Measurements from ENCODE around the gene APOBEC2.

DNA sequence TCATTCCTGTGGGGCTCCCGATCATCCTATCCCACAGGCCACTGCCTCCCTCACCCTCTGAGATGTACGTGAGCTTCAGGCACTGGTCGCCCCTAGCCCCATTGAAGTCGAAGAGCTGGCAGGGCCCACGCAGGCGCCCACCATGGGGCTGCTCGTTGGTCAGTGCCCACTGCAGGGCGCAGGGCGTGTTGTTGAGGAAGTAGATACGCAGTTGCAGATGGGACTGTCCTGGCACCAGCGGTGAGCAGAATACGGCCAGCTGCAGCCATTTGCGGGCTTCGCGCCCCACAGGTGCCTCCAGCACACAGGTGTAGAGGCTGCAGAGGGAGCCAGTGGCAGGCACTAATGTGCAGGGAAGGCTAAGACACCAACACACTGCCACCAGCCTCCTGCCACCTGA, 20.2 kb upstream of the APOBEC2 start:
- TF ChIP-seq, protein P1, sequence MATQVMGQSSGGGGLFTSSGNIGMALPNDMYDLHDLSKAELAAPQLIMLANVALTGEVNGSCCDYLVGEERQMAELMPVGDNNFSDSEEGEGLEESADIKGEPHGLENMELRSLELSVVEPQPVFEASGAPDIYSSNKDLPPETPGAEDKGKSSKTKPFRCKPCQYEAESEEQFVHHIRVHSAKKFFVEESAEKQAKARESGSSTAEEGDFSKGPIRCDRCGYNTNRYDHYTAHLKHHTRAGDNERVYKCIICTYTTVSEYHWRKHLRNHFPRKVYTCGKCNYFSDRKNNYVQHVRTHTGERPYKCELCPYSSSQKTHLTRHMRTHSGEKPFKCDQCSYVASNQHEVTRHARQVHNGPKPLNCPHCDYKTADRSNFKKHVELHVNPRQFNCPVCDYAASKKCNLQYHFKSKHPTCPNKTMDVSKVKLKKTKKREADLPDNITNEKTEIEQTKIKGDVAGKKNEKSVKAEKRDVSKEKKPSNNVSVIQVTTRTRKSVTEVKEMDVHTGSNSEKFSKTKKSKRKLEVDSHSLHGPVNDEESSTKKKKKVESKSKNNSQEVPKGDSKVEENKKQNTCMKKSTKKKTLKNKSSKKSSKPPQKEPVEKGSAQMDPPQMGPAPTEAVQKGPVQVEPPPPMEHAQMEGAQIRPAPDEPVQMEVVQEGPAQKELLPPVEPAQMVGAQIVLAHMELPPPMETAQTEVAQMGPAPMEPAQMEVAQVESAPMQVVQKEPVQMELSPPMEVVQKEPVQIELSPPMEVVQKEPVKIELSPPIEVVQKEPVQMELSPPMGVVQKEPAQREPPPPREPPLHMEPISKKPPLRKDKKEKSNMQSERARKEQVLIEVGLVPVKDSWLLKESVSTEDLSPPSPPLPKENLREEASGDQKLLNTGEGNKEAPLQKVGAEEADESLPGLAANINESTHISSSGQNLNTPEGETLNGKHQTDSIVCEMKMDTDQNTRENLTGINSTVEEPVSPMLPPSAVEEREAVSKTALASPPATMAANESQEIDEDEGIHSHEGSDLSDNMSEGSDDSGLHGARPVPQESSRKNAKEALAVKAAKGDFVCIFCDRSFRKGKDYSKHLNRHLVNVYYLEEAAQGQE (IDR thresholded peaks at IDR 0.05; ENCODE audit: low read depth) = no peak
- TF ChIP-seq, protein P2, sequence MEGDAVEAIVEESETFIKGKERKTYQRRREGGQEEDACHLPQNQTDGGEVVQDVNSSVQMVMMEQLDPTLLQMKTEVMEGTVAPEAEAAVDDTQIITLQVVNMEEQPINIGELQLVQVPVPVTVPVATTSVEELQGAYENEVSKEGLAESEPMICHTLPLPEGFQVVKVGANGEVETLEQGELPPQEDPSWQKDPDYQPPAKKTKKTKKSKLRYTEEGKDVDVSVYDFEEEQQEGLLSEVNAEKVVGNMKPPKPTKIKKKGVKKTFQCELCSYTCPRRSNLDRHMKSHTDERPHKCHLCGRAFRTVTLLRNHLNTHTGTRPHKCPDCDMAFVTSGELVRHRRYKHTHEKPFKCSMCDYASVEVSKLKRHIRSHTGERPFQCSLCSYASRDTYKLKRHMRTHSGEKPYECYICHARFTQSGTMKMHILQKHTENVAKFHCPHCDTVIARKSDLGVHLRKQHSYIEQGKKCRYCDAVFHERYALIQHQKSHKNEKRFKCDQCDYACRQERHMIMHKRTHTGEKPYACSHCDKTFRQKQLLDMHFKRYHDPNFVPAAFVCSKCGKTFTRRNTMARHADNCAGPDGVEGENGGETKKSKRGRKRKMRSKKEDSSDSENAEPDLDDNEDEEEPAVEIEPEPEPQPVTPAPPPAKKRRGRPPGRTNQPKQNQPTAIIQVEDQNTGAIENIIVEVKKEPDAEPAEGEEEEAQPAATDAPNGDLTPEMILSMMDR (IDR thresholded peaks at IDR 0.05 in 2 of 3, conservative IDR thresholded peaks at IDR 0.05 in 1 of 3; ENCODE audit: borderline replicate concordance in 1 of 3, insufficient read depth in 1 of 3, low read depth in 2 of 3, low read length in 2 of 3) = no peak
